IPS-NIHi7 (cell line): Measurements from ENCODE around the gene ERP27.
A peak's percentile ranks its signal among the peaks of the same experiment; 100 is the strongest.

ENCODE experiments used
- DNase-seq: peaks from one replicate; pipeline ENCODE4 v3.0.0; 2012; ENCODE audit warnings: mixed read lengths; ENCODE audit errors: extremely low spot score

The ERP27 gene

DNA sequence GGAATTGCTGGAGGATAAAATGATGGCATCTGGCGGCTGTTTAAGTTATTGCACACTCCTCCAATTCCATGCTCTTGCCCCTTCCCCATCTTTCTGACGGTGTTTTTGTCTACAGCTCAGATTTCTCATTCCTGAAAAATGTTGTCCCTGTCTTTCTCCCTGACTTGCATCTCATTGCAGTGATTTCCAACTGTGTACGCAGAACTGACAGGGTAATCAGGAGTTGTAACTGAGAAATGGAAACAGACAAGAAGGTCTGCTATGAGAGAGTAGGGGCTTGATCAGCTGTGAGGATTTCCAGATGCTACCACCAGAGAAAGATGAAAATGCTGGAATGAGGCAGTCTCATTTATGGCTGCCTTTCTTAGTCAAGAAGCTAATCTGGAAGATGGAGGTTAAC is 1.3 kb downstream of the ERP27 start:
- no peak for DNase-seq

DNA sequence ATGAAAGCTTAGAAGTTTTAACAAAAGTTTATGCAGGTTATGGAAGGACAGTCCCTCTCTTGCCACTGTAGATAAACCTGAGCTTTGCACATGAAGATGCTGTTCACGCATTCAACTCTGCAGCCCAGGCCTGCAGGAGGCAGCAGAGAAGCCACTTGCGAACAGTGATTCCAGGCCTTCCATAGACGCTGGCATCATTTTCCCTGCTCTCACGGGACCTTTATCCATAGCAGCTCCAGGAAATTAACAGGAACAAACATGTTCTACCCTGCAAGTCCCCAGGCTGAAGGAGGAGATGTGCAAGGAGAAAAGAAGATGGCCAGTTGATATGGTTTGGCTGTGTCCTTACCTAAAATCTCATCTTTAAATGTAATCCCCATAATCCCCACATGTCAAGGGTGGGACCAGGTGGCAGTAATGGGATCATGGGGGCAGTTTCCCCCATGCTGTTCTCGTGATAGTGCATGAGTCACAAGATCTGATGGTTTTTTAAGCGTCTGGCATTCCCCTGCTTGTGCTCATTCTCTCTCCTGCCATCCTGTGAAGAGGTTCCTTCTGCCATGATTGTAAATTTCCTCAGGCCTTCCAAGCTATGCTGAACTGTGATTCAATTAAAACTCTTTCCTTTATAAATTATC is 2.0 kb downstream of the ERP27 start:
- peak; percentile 72 for DNase-seq

DNA sequence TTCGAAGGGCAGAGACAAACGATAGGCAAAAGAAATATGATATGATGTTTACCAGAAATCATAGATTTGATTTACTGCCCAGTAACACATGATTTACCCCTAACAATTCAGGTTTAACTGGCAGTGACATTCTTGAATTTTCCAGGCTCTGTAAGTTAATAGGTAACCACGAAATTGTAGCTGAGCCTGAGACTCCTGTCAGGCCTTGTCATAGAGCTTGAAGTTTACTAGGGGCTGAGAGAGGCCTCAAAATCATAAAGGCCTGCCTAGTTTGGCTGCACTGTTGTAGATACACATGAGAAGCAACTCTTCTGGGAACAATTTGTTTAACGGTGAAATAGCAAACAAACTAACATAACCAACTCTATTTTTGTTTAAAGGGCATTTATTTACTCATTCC is 3.3 kb downstream of the ERP27 start:
- DNase-seq, result no peak

DNA sequence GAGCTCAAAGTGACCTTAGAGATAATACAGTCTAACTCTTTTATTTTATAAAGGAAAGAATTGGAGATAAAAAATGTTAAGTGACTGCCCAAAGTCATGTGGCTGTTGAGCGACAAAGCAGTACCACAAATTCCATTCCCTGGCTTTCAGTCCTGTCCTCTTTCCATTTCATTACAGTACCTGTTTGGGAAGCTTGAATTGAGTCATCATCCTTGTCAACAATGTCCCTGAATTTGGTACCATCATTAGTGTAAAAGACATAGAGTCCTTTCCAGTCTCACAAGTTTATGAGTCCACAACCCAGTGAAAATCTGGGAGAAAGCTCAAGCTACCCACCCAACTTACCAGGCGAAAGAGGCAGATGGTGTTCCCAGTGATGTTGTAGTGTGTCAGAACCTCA is 3.8 kb downstream of the ERP27 start:
- no peak for DNase-seq

DNA sequence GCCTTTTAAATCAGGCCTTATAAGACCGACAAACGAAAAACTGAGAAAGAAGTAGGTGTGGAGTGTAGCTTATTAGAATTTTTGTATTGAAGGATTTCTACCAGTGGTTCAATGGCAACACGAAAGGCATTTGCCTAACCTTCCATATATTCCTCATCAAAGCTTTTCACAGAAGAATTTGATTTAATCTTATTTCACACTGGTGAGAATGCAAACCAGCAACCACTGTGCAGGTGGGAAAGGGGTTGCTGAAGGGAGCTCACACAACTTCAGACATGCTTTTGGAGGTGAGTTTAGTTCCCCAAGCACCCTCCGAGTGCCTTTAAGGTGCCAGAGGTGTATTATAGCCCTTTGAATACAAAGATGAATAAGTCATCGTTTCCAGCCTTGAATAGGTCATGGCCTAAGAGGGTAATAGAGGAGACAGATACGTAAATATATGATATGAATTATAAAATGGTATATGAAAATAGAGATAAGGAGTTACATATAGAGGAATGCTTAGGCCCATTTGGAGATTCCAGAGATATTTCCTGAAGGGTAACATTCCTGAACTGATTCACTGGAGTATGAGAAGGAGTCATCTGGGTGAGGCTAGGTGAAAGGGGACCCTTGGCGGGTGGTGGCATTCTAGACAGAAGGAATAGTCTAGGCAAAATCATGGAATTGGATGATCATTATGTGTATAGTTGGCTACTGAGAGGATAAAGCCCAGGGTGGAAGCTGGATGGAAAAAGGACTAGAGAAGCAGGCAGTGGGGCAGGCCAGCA is 6.4 kb downstream of the ERP27 start:
- no peak for DNase-seq

DNA sequence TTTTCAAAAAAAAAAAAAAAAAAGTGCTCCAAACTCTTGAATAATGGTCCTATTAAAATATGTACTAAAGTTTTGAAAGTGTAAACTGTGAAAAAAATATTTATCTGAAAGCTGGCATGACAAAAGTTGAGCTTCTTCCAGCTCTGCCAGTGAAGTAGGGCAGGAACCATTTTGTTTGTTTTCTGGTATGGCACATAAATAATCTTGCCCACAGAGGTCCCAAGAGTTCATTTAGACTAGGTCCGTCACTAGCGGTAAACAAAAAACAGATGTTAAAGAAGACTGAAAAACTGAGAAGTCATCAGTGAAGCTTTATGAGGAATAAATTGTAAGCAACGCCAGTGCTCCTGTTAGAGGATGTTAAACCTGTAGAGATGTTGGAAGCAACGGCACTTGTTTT is 7.0 kb downstream of the ERP27 start:
- no peak for DNase-seq

DNA sequence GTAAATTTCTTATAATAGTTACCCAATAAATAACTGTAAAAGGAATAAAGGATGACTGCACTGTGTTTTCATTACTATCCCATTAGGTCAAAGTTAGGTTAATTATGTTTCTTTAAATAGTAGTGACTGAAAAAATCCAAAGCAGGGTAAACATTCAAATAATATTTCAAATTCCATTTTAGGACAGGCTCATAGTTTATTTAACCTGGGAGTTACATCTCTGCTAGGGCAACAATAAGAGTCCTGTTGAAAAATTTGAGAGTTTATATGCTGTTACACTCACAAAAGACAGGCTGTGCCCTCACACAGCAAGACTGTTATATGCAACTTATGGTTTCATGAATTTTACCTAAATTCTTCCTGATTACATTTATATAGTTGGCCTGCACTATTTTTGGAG is 8.0 kb downstream of the ERP27 start:
- no peak for DNase-seq

DNA sequence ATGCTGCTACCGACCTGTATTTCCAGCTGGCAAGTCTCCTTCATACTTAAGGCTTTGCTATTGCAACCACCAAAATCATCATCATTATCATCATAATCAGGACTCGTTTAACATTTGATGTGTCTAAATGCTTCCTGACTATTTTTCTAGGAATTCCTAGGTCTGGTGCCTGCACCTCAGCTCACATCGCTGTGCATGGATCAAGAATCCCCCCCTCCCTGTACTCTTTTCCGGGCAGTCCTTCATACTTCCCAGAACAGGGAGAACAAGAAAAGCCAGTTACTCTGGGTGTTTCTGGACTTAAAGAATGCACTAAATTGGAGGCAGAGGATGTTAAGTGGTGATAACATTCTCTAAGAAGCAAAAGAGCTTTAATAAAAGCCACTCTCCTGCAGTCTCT is 9.4 kb downstream of the ERP27 start:
- peak; percentile 46 for DNase-seq

DNA sequence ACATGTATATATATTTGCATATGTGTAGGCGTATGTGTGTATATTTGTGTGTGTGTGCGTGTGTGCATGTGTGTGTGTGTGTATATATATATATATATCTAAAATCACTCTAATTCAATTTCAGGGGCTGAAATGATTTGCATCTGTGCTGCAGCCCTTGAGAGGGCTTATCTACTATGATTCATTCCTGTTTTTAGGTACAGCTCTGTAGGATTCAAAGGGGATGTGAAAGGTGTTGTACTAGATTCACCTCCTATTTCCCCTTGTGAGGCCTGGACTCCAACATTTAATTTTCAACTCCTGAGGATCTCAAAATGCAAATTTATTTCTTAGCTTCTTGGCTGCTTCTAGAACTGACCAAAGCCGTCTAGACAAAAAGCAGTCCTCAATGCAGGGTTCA is 11.1 kb downstream of the ERP27 start:
- DNase-seq, result no peak

DNA sequence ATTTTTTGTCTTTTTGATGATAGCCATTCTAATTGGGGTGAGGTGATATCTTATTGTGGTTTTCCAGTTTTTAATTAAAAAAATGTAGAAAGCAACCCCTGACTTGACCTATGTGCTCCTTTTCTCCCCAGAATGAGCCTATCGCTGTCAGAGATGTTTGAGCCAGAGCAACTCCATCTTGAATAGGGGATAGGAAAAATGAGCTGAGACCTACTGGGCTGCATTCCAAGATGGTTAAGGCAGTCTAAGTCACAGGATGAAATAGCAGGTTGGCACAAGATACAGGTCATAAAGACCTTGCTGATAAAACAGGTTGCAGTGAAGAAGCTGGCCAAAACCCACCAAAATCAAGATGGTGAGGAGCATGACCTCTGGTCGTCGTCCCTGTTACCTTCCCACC is 13.8 kb downstream of the ERP27 start:
- DNase-seq, result no peak

DNA sequence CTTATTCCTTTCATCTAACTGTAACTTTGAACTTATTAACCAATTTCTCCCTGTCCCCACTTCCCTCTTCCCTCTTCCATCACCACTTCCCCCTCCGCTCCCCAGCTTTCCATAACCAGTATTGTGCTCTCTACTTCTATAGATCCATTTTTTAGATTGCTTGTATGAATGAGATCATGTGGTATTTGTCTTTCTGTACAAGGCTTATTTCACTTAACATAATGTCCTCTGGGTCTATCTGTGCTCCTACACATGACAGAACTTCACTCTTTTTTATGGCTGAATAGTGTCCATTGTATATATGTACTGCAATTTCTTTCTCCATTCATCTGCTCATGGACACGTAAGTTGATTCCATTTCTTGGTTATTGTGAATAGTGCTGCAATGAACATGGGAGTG is 14.4 kb downstream of the ERP27 start:
- no peak for DNase-seq

DNA sequence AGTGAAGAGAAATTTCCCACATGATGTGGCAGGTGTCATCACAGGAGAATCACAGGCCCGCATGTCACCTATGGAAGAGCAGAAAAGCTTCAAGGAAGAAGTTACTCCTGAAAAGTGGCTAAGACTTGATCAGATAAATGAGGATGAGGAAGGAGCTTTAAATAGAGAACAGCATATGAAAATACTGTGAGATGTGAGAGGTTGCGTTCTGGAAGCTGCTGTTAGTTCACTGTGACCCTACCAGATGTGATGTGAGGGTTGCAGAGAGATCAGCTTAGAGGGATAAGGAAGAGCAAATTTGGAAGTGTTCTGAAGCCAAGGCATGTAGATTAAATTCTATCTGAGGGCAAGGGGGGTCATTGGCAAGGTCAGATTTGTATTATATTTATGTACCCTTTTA is 17.1 kb downstream of the ERP27 start:
- no peak for DNase-seq

DNA sequence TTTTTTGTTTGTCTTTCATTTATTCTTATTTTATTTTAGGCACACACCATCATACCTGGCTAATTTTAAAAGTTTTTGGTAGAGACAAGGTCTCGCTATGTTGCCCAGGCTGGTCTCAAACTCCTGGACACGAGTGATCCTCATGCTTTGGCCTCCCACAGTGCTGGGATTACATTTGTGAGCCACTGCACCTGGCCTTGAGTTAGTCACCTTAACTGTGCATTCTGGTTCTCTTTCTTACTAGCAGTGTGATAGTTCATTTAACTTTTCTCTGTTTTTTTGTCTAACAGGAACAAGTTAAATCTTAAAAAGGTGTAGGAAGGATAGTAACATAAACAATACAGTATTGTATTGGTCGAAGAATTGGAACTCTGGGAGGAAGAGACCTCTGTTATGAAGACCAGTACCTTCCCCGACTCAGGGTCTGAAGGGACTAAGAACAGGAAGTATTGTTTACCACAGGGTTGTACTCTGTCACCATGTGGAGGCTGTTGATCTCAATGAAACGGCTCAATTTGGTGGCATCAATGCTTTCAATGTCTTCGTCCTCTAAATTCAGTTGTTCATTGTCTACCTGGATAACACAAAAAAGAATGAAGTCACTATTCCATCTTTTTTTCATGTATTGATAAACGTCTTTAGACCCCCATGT is 17.7 kb downstream of the ERP27 start:
- no peak for DNase-seq

DNA sequence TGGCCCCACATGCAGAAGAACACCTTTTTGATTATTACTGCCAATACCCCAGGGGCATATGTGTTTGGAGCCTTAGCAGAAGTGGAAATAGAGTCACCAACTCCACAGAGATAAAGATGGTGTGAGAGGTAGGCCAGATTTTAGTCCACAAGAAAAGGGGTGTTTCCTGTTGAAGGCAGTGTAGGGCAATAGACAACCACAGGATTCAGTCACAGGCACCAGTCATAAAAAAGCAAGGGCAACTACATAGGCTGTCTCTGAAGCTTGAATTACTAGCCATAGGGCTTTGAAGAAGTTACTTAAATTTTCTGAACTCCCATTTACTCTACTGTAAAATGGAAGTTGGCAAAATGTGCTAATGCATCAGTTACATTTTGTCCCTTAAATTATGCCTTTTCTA is 18.9 kb downstream of the ERP27 start:
- DNase-seq, result no peak

DNA sequence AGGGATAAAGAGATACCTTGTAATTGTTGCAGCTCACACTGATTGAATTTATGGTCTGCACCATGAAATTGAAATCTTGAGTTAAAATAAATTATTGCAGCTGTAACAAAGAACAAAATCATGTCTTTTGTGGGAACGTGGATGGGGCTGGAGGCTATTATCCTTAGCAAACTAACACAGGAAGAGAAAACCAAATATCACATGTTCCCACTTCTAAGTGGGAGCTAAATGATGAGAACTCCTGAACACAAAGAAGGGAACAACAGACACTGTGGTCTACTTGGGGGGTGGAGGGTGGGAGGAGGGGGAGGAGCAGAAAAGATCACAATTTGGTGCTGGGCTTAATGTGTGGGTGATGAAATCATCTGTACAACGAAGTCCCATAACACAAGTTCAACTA is 22.6 kb downstream of the ERP27 start:
- DNase-seq, result no peak

DNA sequence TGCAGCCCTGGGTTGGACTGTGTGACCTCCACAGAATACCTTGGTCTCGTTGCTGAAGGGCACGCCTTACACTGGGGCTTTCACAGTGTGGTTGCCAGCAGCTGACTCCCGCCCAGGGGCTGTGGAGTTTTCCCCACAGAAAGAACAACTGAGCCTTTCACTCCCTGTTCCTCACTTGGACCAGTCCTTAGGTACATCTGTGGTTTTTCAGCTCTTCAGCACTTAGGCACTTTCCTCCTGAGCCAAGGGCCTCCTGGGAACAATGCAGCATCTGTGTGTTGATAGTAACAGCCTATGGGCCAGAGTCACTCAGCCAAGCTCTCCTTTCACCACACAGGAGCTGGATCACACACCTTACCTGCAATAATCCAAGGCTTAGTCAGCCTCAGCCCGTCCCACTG is 25.0 kb downstream of the ERP27 start:
- no peak for DNase-seq

DNA sequence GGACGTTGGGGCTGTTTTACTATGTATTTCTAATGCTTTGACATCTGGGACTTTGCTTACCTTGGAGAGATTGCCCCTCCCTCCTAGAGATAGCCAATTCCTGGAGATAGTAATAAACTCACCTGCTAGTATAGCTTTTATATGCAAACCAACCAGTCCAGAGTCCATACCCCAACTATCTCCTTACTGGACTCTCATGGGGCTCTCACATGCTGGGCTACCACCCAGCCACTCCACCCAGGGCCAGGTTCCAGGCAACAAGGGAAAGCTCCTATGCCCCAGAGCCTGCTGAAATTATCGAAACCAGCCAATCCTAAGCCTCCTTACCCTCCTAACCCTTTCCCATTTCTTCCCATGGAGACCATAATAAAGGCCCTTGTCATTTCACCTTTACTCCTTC is 27.2 kb downstream of the ERP27 start:
- DNase-seq, result no peak

DNA sequence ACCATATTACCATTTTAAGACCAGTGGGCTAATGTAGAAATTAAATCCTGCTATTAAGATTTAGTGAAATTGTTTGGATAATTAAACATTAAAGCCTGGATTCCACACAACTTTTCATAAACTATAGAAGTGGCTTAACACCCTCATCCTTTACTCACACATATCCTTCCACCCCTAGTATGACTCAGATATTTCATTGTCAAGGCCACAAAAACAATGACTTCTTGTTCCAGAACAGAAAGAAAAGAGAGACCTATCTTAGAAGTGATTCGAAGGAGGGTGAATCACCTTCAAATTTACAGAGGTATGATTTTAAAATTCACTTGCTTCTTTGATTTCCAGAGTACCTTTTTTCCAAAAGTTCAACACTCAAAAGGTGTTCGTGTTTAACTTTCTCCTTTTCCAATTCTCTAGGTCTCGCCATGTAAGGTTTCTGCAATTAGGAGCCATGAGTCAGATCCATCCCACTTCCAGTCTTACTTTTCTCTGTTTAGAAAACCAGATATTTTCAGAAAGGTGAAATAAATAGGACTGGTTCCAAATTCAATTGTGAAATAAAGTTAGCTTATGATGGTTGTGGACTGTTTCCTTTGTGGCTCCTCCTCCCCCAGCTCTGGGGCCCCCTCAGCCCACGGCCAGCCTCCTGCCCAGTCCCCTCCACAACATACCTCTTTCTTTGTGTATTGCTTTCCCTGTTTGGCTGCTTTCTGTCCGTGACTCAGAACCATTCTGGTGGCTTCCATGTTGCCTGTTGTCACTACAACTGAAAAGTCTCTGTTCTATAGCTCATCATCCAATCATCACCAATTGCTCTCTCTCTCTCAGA is 28.0 kb downstream of the ERP27 start:
- no peak for DNase-seq

DNA sequence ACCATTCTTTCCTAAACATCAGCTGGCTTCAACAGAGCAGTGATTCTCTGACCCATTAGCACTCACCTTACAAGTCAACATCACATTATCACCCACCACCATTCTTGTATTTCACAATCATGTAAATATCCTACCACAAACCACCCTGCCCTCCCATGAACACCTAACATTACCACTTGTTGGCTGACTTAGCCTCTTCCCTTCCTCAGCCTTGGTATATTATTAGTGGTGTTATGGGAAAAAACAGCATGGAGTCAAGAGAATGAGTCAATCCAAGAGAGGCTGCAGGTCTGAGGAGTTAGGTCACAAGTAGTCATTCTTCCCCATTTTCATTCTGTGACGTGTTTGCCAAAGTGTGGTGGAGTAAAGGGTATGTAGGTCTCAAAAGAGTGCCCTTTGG is 30.4 kb downstream of the ERP27 start:
- no peak for DNase-seq

DNA sequence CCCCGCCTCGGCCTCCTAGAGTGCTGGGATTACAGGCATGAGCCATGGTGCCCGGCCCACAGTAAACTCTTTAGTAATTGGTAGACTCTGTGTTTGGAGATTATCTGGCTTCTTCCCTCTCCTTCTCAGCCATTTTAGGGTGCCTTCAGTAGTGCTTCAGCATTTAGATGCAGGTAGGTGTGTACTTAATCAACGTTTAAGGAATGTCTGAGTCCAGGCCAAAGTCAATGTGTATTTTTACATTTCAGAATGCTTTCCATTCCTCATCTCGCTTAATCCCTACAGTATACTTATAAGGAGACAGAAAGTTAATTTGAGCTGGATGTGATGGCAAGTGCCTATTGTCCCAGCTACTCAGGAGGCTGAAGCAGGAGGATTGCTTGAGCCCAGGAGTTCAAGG is 32.2 kb downstream of the ERP27 start:
- DNase-seq, result no peak

DNA sequence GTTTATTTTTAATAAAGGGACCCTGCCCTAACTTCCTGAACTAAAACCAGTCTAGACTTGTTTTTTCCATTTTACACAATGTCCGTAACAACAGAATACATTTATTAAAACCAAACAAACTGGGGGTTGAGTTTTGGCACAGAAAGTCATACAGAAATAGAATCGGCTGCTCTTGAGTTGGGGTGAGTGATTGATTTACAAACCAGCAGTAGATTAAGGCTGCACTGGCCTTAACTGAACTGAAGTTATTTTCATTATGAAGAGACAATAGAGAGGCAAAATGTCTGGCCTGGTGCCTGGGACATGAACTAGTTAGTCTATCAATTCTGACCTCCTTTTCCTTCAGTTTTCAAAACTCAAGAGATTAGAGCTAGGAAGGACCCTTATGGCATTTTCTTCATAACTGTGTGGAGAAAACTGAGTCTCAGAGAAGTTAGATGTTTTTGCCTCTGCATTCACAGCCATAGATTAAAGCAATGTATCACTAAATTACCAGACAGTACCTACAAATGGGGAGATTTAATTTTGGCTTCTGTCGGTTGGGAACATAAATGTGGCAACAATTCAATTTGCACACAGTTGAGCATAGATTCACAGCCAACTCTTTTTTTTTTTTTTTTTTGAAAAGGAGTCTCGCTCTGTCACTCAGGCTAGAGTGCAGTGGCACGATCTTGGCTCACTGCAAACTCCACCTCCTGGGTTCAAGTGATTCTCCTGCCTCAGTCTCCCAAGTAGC is 32.9 kb downstream of the ERP27 start:
- no peak for DNase-seq

DNA sequence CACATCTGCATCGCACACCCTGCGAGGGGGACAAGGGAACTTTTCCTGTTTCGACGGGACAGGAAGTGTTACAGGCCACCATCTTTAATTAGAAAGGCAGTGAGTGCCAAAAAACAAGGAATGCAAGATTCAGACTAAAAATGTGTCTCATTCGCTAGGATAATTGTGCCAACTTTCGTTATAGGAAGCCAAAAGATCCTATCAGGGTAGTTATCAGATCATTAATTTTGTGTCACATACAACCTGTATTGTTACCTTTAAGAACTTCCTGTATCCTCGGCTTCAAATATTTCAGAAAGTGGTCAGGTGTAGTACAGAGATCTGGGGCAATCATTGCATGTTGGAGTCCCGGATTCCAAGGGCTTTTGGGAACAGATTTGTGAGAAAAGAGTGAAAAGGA is 33.5 kb downstream of the ERP27 start:
- DNase-seq, result no peak
